Gastrocnemius medialis (tissue), 4 donors: ENCODE data around the gene CACNA1S. TPM values are rescaled to one million over a fixed set of nuclear protein-coding genes. Genes with fewer than 3 reads are reported as not detected.
A peak's percentile ranks its signal among the peaks of the same experiment; 100 is the strongest.

Experiments used
- ATAC-seq, 2 donors: fragments of 150-250 bp; one replicate each; pipeline ENCODE4 v1.9.1; 2016
- DNase-seq, 2 donors: peaks; one replicate each; pipeline ENCODE4 v3.0.0-alpha.2; 2019
- H3K27ac ChIP-seq, 4 donors: fragments of 200-600 bp; sonication (generic); 1 replicate in 1 of 4; 2 replicates in 3 of 4; pipeline ENCODE4 v1.5.1; 2016 to 2018; ENCODE audit warnings: mild to moderate bottlenecking in 2 of 4, moderate library complexity in 1 of 4
- H3K27me3 ChIP-seq, 3 donors: fragments of 200-600 bp; sonication (generic) in 2 of 3; 1 replicate in 1 of 3; 2 replicates in 2 of 3; pipeline versions ENCODE4 v1.5.1 to v1.6.0; 2016 to 2019; ENCODE audit warnings: mild to moderate bottlenecking in 1 of 3, moderate library complexity in 1 of 3
- H3K36me3 ChIP-seq, 2 donors: fragments of 200-600 bp; sonication (generic) in 1 of 2; one replicate each; pipeline ENCODE4 v1.5.1; 2017 to 2018
- H3K4me1 ChIP-seq, 2 donors: fragments of 200-600 bp; sonication (generic) in 1 of 2; one replicate each; pipeline ENCODE4 v1.5.1; 2016 to 2017; ENCODE audit warnings: mild to moderate bottlenecking in 2 of 2
- H3K4me3 ChIP-seq, 4 donors: fragments of 200-600 bp; sonication (generic) in 3 of 4; 1 replicate in 1 of 4; 2 replicates in 3 of 4; pipeline ENCODE4 v1.5.1; 2016 to 2019; ENCODE audit warnings: mild to moderate bottlenecking in 2 of 4
- H3K9me3 ChIP-seq, 3 donors: fragments of 200-600 bp; sonication (generic) in 2 of 3; 1 replicate in 1 of 3; 2 replicates in 2 of 3; pipeline ENCODE4 v1.5.1; 2016 to 2019
- CTCF ChIP-seq, 5 experiments: fragments of 450-650 bp in 3 of 5; fragments of 200-600 bp in 2 of 5; sonication (generic) in 2 of 5; IDR thresholded peaks in 4 of 5; conservative IDR thresholded peaks in 1 of 5; 1 replicate in 4 of 5; 2 replicates in 1 of 5; pipeline ENCODE4 v1.5.1; 2016 to 2019; ENCODE audit warnings: antibody characterized with exemption in 5 of 5, mild to moderate bottlenecking in 3 of 5, moderate library complexity in 3 of 5
- POLR2A ChIP-seq, 2 donors: fragments of 450-650 bp; IDR thresholded peaks; one replicate each; pipeline ENCODE4 v1.6.1; 2017; ENCODE audit warnings: antibody characterized with exemption in 2 of 2, mild to moderate bottlenecking in 2 of 2, moderate library complexity in 2 of 2
- in situ Hi-C, 4 donors: fragments of 200-750 bp; cut with MboI; loops; one replicate each; pipeline versions ENCODE4 v1.15.0 to v1.8.0; 2017; ENCODE audit warnings: low sequenced_read_pairs in 4 of 4
- intact Hi-C: fragments of 100-400 bp; cut with DNase I; formaldehyde crosslinking; loops from one replicate; pipeline ENCODE4 v1.15.1; 2023; ENCODE audit warnings: low total_unique reads
- total RNA-seq, 4 donors: library from RNA; depleted of rRNA; stranded (reverse); fragments of >200 nt; gene quantifications; one replicate each; pipeline versions ENCODE4 v1.1.0 to v1.2.3, GENCODE V29; 2016

CACNA1S gene
- total RNA-seq, 4 donors from 2014 or later, result 74.3 to 93.5 (median 81.2) TPM

DNA sequence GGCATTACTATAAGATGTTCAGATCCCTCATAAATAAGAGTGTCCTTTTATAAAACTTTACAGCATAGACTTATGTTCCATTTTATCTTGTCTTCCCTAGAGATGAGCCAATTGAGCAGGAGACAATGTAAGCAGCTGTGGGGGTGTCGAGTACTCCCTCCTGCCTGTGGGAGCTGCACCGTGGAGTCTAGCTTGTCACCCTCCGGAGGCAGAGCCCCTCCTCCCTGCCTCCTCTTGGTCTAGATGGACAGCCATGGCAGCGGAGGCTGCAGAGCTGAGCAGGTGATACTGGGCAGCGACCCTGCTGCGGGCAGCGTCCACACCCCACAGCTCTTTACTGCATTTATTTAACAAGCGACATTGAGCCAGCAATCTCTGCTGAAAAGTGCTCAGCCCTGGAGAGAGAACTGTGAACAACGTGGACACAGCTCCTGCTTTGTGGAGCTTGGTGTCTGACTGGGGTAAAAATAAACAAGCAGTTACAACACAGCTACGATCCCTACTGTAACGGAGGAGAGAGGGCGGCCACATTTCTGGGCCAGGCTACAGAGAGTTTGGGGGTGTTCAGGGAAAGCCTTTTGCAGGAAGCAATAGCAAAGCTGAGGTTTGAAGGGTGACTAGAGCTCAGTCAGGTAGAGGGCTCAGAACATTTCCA lies 75.9 kb downstream of the CACNA1S start:
- H3K27me3 ChIP-seq, result no peaks in the 10 kb centered on the region
- in situ Hi-C loops (loop anchor here in 1 of 4 donors (25.0 kb wide), 1 partner anchor 424 kb away; the partner anchor contains the start of gene KIF14), intact Hi-C loops (no loop called here)
- H3K4me3 ChIP-seq, result no peak overlapping the region
- peak overlapping the region in 3 of 4 donors; percentile 1 to 10 (median 6) for H3K27ac ChIP-seq
- ATAC-seq, result peak in 1 of 2 donors; percentile 51
- no peaks in the 10 kb centered on the region for H3K9me3 ChIP-seq
- no peaks in the 10 kb centered on the region for H3K36me3 ChIP-seq
- H3K4me1 ChIP-seq, result peaks cover 0 to 7% of the 10 kb centered on the region in 2 donors
- no peak for DNase-seq
- no peak for TF ChIP-seq POLR2A (IDR thresholded peaks at IDR 0.05)
- no peak for TF ChIP-seq CTCF (IDR thresholded peaks at IDR 0.05 in 4 of 5, conservative IDR thresholded peaks at IDR 0.05 in 1 of 5)

GRCh38 chr1:201034671-201035070 lies 77.6 kb downstream of the CACNA1S start:
- Histone ChIP-seq H3K27me3 (no peaks in the 10 kb centered on the region), H3K4me1 (peaks cover 0 to 7% of the 10 kb centered on the region in 2 donors), H3K4me3 (no peak overlapping the region), H3K27ac (no peak overlapping the region), H3K9me3 (no peaks in the 10 kb centered on the region), H3K36me3 (no peaks in the 10 kb centered on the region)
- intact Hi-C loops (no loop called here), in situ Hi-C loops (loop anchor here in 1 of 4 donors (25.0 kb wide), 1 partner anchor 422 kb away; the partner anchor contains the start of gene KIF14)
- no peak for TF ChIP-seq CTCF (IDR thresholded peaks at IDR 0.05 in 4 of 5, conservative IDR thresholded peaks at IDR 0.05 in 1 of 5)
- TF ChIP-seq POLR2A (IDR thresholded peaks at IDR 0.05), result no peak
- DNase-seq (no peak), ATAC-seq (no peak)

GRCh38 chr1:201032408-201032807 lies 79.8 kb downstream of the CACNA1S start:
- Histone ChIP-seq H3K9me3 (no peaks in the 10 kb centered on the region), H3K27me3 (no peaks in the 10 kb centered on the region), H3K27ac (no peak overlapping the region), H3K4me3 (no peak overlapping the region), H3K4me1 (peaks cover under 1 to 7% of the 10 kb centered on the region in 2 donors), H3K36me3 (no peaks in the 10 kb centered on the region)
- intact Hi-C loops, result no loop called here
- TF ChIP-seq POLR2A (IDR thresholded peaks at IDR 0.05) (no peak), CTCF (IDR thresholded peaks at IDR 0.05 in 4 of 5, conservative IDR thresholded peaks at IDR 0.05 in 1 of 5) (no peak)
- ATAC-seq (no peak), DNase-seq (no peak)
- in situ Hi-C loops, result loop anchor here in 1 of 4 donors (25.0 kb wide), 1 partner anchor 420 kb away; the partner anchor contains the start of gene KIF14

GRCh38 chr1:201028461-201028889 lies 83.8 kb downstream of the CACNA1S start:
- no peak for TF ChIP-seq POLR2A (IDR thresholded peaks at IDR 0.05)
- no peak for TF ChIP-seq CTCF (IDR thresholded peaks at IDR 0.05 in 4 of 5, conservative IDR thresholded peaks at IDR 0.05 in 1 of 5)
- DNase-seq, result no peak
- Histone ChIP-seq H3K36me3 (no peaks in the 10 kb centered on the region), H3K27me3 (no peaks in the 10 kb centered on the region), H3K4me3 (no peak overlapping the region), H3K27ac (no peak overlapping the region), H3K4me1 (peaks cover 9 to 18% of the 10 kb centered on the region in 2 donors), H3K9me3 (no peaks in the 10 kb centered on the region)
- in situ Hi-C loops (loop anchor here in 1 of 4 donors (25.0 kb wide), 1 partner anchor 416 kb away; the partner anchor contains the start of gene KIF14), intact Hi-C loops (loop anchor here (10.0 kb wide), 1 partner anchor 404 kb away; the partner anchor contains the start of gene KIF14)
- ATAC-seq, result peak; percentile 18 to 44
